Astrocyte (in vitro differentiated cells and primary cell): ENCODE measurements around the gene GPD2. TPM values are rescaled to one million over a fixed set of nuclear protein-coding genes. Genes with fewer than 3 reads are reported as not detected.

Experiments used
- DNase-seq: peaks from one replicate; pipeline ENCODE4 v3.0.0-alpha.2; 2010; ENCODE audit warnings: low read depth
- FAIRE-seq: peaks from 2 replicates; lab custom pipeline; 2011; peaks lifted over from hg19 to GRCh38; lab: Jason Lieb, UNC
- H2AFZ ChIP-seq: 2 replicates; pipeline ENCODE4 v1.6.0; 2012; ENCODE audit warnings: low read depth, low read length, inconsistent platforms
- H3K27ac ChIP-seq: 2 replicates; pipeline ENCODE4 v1.5.1; 2011; ENCODE audit warnings: low read depth, low read length, inconsistent platforms
- H3K27me3 ChIP-seq: 2 replicates; pipeline ENCODE4 v1.6.0; 2011; ENCODE audit warnings: low read length, inconsistent platforms; ENCODE audit not compliant: insufficient read depth
- H3K36me3 ChIP-seq: 2 replicates; pipeline ENCODE4 v1.5.1; 2011; ENCODE audit warnings: low read length, inconsistent platforms; ENCODE audit not compliant: insufficient read depth
- H3K4me1 ChIP-seq: 2 replicates; pipeline ENCODE4 v1.5.1; 2011; ENCODE audit warnings: low read length, inconsistent platforms; ENCODE audit not compliant: insufficient read depth
- H3K4me2 ChIP-seq: 2 replicates; pipeline ENCODE4 v1.6.0; 2012; ENCODE audit warnings: low read length, inconsistent platforms
- H3K4me3 ChIP-seq: 2 replicates; pipeline ENCODE4 v1.5.1; 2011; ENCODE audit warnings: low read depth, mild to moderate bottlenecking, low read length, inconsistent platforms; ENCODE audit not compliant: insufficient read depth
- H3K79me2 ChIP-seq: 2 replicates; pipeline ENCODE4 v1.6.0; 2012; ENCODE audit warnings: mild to moderate bottlenecking, low read length, inconsistent platforms; ENCODE audit not compliant: insufficient read depth
- H3K9ac ChIP-seq: 2 replicates; pipeline ENCODE4 v1.6.0; 2012; ENCODE audit warnings: mild to moderate bottlenecking, low read length, inconsistent platforms
- H3K9me3 ChIP-seq: 2 replicates; pipeline ENCODE4 v1.5.1; 2012; ENCODE audit warnings: low read depth, mild to moderate bottlenecking, low read length, inconsistent platforms; ENCODE audit not compliant: insufficient read depth
- H4K20me1 ChIP-seq: 2 replicates; pipeline ENCODE4 v1.6.0; 2012; ENCODE audit warnings: low read length, inconsistent platforms; ENCODE audit not compliant: insufficient read depth
- H3K27ac Mint-ChIP-seq: one replicate; pipeline ENCODE4 v1.8.0; 2021; ENCODE audit warnings: mild to moderate bottlenecking, mixed read lengths; ENCODE audit not compliant: unreplicated experiment
- H3K27me3 Mint-ChIP-seq: one replicate; pipeline ENCODE4 v1.8.0; 2021; ENCODE audit warnings: low read depth, mixed read lengths; ENCODE audit not compliant: unreplicated experiment
- H3K36me3 Mint-ChIP-seq: one replicate; pipeline ENCODE4 v1.8.0; 2021; ENCODE audit warnings: low read depth, mixed read lengths; ENCODE audit not compliant: unreplicated experiment
- H3K4me1 Mint-ChIP-seq: one replicate; pipeline ENCODE4 v1.8.0; 2021; ENCODE audit warnings: low read depth, mixed read lengths; ENCODE audit not compliant: unreplicated experiment
- H3K4me3 Mint-ChIP-seq: one replicate; pipeline ENCODE4 v1.8.0; 2021; ENCODE audit warnings: mild to moderate bottlenecking, moderate library complexity, mixed read lengths; ENCODE audit not compliant: unreplicated experiment
- H3K9me3 Mint-ChIP-seq: one replicate; pipeline ENCODE4 v1.8.0; 2021; ENCODE audit warnings: mild to moderate bottlenecking, mixed read lengths; ENCODE audit not compliant: unreplicated experiment
- CTCF ChIP-seq: IDR thresholded peaks from 2 replicates; pipeline ENCODE4 v1.5.1; 2011; ENCODE audit warnings: low read depth, mild to moderate bottlenecking, inconsistent platforms, low read length, moderate library complexity; ENCODE audit not compliant: insufficient read depth
- EZH2 ChIP-seq: IDR thresholded peaks from 2 replicates; pipeline ENCODE4 v1.6.1; 2012; ENCODE audit warnings: mild to moderate bottlenecking, low read length, inconsistent platforms; ENCODE audit not compliant: insufficient read depth
- total RNA-seq: library from RNA; stranded (reverse); gene quantifications from 2 replicates; pipeline ENCODE4 v1.2.1, GENCODE V29; 2021

GPD2 gene
- total RNA-seq, 1 donor from 2014 or later: 29.0 TPM

- Histone ChIP-seq H3K27me3 (no peaks in the 10 kb centered on the region), H3K79me2 (no peaks in the 10 kb centered on the region), H3K4me1 (peaks cover 25% of the 10 kb centered on the region), H3K27ac (no peak overlapping the region), H3K9ac (no peak overlapping the region), H4K20me1 (no peaks in the 10 kb centered on the region), H2AFZ (no peak overlapping the region), H3K9me3 (no peaks in the 10 kb centered on the region), H3K4me3 (no peak overlapping the region), H3K4me2 (peak overlapping the region; percentile 25), H3K36me3 (no peaks in the 10 kb centered on the region)
- DNase-seq (peak; percentile 66), FAIRE-seq (peak; percentile 69)
- Mint-ChIP-seq H3K36me3 (no peaks in the 10 kb centered on the region), H3K4me3 (peak overlapping the region; percentile 2), H3K9me3 (no peaks in the 10 kb centered on the region), H3K27me3 (no peaks in the 10 kb centered on the region), H3K27ac (peak overlapping the region; percentile 69), H3K4me1 (peaks cover 26% of the 10 kb centered on the region)
- TF ChIP-seq CTCF (no peak), EZH2 (no peak)
Observed at GRCh38 chr2:156430980-156431358, 5.2 kb upstream of the GPD2 start.

- no peak for TF ChIP-seq CTCF
- Histone ChIP-seq H3K9me3 (no peaks in the 10 kb centered on the region), H3K36me3 (no peaks in the 10 kb centered on the region), H3K4me1 (peaks cover 32% of the 10 kb centered on the region), H3K4me2 (peak overlapping the region; percentile 91), H3K9ac (peak overlapping the region; percentile 92), H3K4me3 (peak overlapping the region; percentile 66), H3K27me3 (no peaks in the 10 kb centered on the region), H3K79me2 (peaks cover 19% of the 10 kb centered on the region), H3K27ac (peak overlapping the region; percentile 89), H2AFZ (peak overlapping the region; percentile 11), H4K20me1 (no peaks in the 10 kb centered on the region)
- Mint-ChIP-seq H3K4me3 (peak overlapping the region; percentile 75), H3K36me3 (no peaks in the 10 kb centered on the region), H3K9me3 (peaks cover 1% of the 10 kb centered on the region), H3K27ac (peak overlapping the region; percentile 82), H3K27me3 (no peaks in the 10 kb centered on the region), H3K4me1 (peaks cover 35% of the 10 kb centered on the region)
- peak; percentile 46 for DNase-seq
- no peak for FAIRE-seq
Observed at GRCh38 chr2:156434461-156435291, 1.5 kb upstream of the GPD2 start.

DNA sequence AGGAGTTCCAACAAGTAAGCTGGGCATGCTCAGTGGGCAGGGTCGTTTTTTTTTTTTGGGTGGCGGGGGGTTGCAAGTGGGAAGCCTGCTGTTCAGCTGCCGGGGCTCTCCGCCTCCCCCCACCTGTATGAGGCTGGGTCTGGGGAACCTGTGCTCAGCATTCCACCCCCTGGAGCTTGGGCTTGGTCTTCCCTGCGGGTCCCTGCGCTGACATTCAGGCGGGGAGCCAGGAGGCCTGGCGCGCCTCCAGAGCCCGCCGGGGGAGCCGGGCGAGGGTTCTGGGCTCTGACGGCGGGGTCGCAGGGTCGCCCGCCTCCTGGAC is 822 bp upstream of the GPD2 start:
- DNase-seq (no peak), FAIRE-seq (no peak)
- Mint-ChIP-seq H3K4me1 (peaks cover 32% of the 10 kb centered on the region), H3K4me3 (peak overlapping the region; percentile 75), H3K9me3 (peaks cover 1% of the 10 kb centered on the region), H3K36me3 (no peaks in the 10 kb centered on the region), H3K27me3 (no peaks in the 10 kb centered on the region), H3K27ac (peak overlapping the region; percentile 82)
- Histone ChIP-seq H4K20me1 (no peaks in the 10 kb centered on the region), H3K36me3 (no peaks in the 10 kb centered on the region), H3K9ac (peak overlapping the region; percentile 92), H3K27me3 (no peaks in the 10 kb centered on the region), H3K4me1 (peaks cover 32% of the 10 kb centered on the region), H2AFZ (peak overlapping the region; percentile 86), H3K9me3 (no peaks in the 10 kb centered on the region), H3K4me3 (peak overlapping the region; percentile 66), H3K27ac (peak overlapping the region; percentile 89), H3K4me2 (peak overlapping the region; percentile 91), H3K79me2 (peaks cover 24% of the 10 kb centered on the region)
- TF ChIP-seq EZH2 (no peak), CTCF (no peak)
